NCI-H1436 (cell line): Measurements from ENCODE around the gene CACNA2D3.
A peak's percentile ranks its signal among the peaks of the same experiment; 100 is the strongest.
"Not testable (repeated sequence)": the region's sequence is repeated elsewhere in the genome, so short reads cannot be mapped to it uniquely, and the experiment has no call there.

Source experiments
- DNase-seq: peaks from one replicate; lab custom pipeline; 2025; lab: John Stamatoyannopoulos, UW

CACNA2D3 gene

DNA sequence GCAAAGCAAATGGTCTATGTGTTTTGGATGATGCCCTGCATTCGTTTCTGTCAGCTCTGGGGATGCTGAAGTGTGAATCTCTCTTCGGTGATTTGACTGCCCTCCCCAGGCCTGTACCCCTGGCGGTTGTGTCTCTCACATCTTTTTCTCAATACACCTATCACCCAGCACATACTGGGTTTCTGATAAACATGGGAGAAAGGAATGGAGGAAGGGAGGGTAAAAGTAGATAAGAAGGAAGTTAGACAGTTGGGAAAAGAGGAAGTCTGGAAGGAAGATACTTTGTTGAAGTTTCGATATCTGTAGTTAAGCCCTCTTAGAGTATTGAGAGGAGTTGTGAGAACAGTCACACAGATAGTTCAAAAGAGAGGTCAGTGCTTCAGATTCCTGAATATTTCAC, 841.3 kb downstream of the CACNA2D3 start:
- DNase-seq = no peak

DNA sequence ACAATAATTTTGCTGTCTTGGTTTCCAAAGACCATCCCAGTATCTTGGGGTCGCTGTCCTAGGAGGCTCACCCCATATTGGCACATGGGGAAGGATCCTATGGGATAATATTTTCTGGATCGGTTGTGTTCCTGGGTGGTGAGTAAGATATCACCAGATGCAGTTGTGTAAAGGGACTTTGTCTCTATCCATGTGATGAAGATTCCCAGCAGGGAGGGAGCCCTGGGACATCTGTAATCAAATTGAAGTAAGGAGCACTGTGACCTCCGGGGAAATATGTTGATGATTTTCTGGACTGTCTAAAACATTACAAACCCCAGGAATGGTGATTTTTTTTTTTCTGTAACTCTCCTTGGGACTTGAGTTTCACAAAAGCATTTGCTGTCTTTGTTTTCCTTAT, 841.7 kb downstream of the CACNA2D3 start:
- DNase-seq = no peak

- DNase-seq = no peak
These were observed 843.4 kb downstream of the CACNA2D3 start for GRCh38 chr3:54965746-54966145.

- no peak for DNase-seq
These were observed 844.6 kb downstream of the CACNA2D3 start for GRCh38 chr3:54966979-54967378.

GRCh38 chr3:54967731-54968161, 845.4 kb downstream of the CACNA2D3 start:
- DNase-seq = no peak

DNA sequence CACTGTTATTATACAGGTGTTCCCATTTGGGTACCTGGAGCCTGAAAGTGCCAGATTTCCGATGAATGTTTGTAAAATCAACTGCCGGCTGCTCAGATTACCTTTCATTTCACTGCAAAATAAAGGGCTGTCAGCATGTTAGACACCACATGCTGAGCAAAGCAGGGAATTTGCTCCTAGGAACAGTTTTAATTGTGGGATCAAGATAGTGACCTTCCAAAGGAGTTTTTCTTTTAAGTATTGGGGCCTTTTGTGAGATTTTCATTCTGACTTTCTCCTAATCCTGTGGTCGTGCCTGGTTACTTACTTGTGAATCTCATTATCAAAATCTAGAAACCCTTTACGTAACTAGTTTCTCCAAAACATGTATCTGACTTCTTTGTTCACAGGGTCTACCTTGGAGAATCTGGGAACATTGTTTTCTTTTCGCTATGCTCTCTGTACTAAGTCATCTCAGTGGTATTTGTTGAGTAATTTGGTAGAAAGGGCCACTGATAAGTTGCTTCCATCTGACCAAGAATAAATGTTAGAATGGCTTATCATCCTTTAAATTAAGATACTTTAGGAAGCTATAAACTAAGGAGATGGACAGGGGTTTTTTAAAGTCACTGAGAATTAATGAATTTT, 846.3 kb downstream of the CACNA2D3 start:
- no peak for DNase-seq

DNA sequence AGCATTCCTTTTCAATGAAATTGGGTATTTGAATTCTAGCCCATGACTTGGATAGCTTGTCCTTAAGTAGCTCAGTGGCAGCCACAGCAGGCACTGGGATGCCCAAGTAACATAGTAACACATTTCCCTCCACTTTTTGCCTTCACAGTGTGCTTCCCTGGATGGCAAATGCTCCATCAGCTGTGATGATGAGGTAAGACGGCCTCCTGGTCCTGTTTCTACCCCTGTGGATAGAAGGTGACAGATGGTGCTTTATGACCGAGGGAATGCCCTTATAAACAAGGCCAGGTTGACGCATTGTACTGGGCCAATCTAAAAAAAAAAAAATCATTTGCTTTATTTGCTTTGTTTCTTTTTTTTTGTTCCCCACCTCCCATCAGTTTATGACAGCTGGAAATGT, 847.3 kb downstream of the CACNA2D3 start:
- no peak for DNase-seq

- no peak for DNase-seq
These were observed 848.5 kb downstream of the CACNA2D3 start for GRCh38 chr3:54970895-54971294.

- no peak for DNase-seq
These were observed 855.1 kb downstream of the CACNA2D3 start for GRCh38 chr3:54977439-54977838.

GRCh38 chr3:54977946-54978345, 855.6 kb downstream of the CACNA2D3 start:
- DNase-seq = not testable (repeated sequence)

- no peak for DNase-seq
These were observed 860.5 kb downstream of the CACNA2D3 start for GRCh38 chr3:54982807-54983206.

DNA sequence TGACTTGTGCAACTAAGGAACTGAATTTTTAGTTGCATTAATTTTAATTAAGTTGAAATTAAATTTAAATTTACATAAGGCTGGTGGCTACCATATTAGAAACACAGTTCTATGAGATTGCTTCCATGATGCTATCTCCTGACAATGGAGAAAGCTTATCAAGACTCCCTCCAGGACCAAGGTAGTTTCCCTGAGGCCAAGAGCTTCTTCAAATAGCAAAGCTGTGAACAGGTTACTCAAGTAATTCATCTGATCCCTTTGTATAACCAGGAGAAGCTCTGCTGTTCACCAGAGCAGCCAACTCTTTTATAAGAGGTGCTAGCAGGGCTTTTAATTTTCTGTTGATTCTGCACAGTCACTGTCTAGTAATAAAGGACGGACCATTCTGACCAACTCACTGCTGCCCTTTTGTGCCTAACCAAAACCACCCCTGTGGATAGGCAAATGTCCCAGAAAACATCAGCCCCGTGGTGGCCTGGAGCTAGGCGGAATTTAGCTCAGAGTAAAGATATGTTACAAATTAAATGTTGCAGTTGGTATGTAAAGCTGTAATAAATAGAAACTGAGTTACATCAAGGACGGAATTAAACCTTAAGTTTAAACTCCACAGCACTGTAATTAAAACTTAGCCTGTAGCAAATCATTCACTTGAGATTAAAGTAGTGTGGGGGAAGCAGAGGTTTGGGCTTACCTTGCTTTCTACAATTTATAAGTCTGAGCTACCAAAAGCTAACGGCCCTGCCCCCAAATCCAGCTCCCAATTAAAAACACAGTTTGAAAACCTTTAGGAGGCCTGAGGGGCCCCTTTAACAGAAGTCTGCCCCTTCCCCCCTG, 861.1 kb downstream of the CACNA2D3 start:
- DNase-seq = no peak

- no peak for DNase-seq
These were observed 863.5 kb downstream of the CACNA2D3 start for GRCh38 chr3:54985856-54986255.

- DNase-seq = no peak
These were observed 863.9 kb downstream of the CACNA2D3 start for GRCh38 chr3:54986294-54986693.

GRCh38 chr3:54987719-54988118, 865.4 kb downstream of the CACNA2D3 start:
- no peak for DNase-seq

GRCh38 chr3:54988302-54988837, 866.0 kb downstream of the CACNA2D3 start:
- DNase-seq = no peak

- no peak for DNase-seq
These were observed 866.7 kb downstream of the CACNA2D3 start for GRCh38 chr3:54988838-54989630.

GRCh38 chr3:54994111-54994513, 871.8 kb downstream of the CACNA2D3 start:
- no peak for DNase-seq

DNA sequence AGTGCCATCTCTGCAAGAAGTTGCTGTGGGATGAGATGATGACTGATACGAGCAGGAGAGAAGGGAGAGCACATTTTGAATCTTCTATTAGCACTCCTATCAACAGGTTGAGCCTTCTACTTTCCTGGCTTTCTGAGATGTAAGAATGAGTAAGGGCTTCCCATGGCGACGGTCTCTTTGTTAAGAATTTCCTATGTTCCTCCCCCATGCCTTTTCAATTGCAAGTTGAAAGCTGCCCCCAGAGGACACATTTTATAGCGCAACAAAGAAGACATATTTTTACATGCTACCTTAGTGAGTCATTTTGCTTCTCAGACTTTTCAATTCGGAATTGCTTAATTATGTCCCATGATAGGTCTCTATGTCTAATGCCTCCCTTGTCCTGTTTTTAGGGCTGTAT, 876.8 kb downstream of the CACNA2D3 start:
- DNase-seq = peak; percentile 47

DNA sequence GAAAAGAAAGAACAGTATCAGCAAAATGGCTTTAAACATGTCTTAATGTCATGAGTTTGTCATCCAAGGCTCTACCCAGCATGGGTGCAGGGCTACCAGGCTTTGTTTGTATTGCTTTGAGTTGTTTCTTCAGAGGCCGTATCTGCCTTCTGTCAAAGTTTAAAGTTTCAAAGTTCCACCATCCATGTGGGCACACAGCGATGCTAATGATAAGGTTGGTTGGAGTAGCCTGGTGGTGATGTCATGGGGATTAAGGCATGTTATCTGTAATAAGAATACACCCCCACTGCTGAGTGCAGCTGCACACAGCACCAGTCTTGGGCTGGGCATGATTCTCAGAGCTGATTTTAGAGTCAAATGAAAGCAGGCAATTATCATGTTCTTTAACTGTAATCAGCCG, 877.5 kb downstream of the CACNA2D3 start:
- peak; percentile 26 for DNase-seq

- DNase-seq = no peak
These were observed 878.2 kb downstream of the CACNA2D3 start for GRCh38 chr3:55000546-55000945.

GRCh38 chr3:55000953-55001352, 878.6 kb downstream of the CACNA2D3 start:
- no peak for DNase-seq
